ENCODE measurements around the gene CCDC32.
A peak's percentile ranks its signal among the peaks of the same experiment; 100 is the strongest.
"Not testable (repeated sequence)": the region's sequence is repeated elsewhere in the genome, so short reads cannot be mapped to it uniquely, and the experiment has no call there.

Gene CCDC32, protein sequence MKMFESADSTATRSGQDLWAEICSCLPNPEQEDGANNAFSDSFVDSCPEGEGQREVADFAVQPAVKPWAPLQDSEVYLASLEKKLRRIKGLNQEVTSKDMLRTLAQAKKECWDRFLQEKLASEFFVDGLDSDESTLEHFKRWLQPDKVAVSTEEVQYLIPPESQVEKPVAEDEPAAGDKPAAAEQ

GRCh38 chr15:40564591-40565332 is at the start of gene CCDC32:
CCDC32 (minus strand) TSS chr15:40565042; CDS start chr15:40563015, 2,027 bp downstream.
- peak; percentile 91 for DNase-seq

DNA sequence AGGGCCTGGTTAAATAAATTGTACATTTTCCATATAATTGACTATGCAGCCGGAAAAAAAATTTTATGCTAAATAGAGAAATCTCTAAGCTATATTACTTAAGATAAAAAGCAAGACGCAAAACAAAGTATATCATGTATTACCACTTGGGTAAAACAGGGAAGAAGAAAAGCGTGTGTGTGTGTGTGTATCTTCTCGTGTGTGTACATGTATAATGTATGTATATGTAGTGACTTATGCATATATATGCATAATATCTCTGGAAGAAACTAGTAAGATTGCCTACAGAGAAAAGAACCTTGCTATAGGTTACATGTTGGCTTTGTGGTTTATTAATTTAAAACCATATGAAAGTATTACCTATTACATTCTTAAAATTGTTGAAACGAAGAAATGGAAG is 48.2 kb upstream of the CCDC32 start:
- DNase-seq, result no peak

DNA sequence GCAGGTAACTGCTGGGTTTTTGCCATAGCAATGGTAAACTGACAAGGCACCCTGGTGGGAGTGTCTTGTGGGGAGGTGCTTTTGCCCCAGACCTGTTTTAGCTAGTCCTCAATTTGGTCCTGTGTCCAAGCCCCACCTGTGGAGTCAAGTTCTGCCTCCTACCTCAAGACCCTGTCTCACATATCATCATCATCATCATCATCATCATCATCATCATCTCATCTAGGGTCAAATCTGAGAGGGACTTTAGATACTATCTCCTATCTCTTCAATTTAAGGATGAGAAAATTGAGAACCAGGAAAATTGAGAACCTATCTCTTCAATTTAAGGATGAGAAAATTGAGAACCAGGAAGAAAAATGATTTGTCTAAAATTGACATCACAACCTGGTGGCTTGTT is 39.1 kb upstream of the CCDC32 start:
- DNase-seq, result no peak

- DNase-seq, result no peak
These were observed 36.1 kb upstream of the CCDC32 start for GRCh38 chr15:40600956-40601355.

- no peak for DNase-seq
These were observed 33.8 kb upstream of the CCDC32 start for GRCh38 chr15:40598672-40599071.

DNA sequence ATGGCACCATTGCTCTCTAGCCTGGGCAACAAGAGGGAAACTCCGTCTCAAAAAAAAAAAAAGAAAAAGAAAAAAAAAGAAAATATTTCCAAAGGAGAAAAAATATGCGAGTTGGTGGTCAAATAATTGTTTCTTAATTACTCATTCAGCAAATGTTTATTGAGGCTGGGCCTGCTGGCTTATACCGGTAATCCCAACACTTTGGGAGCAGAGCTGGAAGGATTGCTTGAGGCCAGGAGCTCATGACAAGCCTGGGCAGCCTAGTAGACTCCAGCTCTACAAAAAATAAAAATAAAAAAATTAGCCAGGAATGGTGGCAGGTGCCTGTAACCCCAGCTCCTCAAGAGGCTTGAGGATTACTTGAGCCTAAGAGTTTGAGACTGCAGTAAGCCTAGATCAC is 33.3 kb upstream of the CCDC32 start:
- DNase-seq, result no peak

DNA sequence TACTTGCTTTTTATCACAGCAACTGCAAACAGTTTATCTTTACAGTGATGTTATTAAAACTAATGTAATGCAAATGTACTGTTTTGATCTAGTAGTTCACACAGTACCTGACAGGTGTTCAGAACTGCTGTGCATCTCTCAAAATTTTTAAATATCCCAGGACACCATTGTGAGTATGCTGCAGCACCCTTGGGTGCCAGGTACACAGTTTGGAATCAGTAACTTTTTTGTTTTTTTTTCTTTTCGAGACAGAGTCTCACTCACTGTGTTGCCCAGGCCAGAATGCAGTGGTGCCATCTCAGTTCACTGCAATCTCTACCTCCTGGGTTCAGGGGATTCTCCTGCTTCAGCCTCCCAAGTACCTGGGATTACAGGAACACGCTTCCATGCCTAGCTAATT is 32.2 kb upstream of the CCDC32 start:
- DNase-seq, result no peak

DNA sequence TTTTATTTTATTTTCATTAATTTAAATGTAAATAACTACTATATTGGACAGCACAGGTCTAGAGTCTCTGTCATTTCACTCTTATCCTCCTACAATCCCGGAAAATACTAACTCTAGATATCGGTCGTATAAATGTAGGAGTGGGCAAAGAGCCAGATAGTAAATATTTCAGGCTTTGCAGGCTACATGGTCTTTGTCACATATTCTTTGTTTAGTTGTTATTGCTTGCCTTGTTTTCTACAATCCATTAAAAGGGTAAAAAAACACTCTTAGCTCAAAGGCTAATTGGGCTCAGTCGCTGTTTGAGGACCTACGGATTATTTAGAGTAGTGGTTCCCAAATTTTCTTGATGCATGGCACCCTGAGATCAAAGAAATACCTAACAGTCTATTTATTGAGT is 30.9 kb upstream of the CCDC32 start:
- DNase-seq, result no peak

DNA sequence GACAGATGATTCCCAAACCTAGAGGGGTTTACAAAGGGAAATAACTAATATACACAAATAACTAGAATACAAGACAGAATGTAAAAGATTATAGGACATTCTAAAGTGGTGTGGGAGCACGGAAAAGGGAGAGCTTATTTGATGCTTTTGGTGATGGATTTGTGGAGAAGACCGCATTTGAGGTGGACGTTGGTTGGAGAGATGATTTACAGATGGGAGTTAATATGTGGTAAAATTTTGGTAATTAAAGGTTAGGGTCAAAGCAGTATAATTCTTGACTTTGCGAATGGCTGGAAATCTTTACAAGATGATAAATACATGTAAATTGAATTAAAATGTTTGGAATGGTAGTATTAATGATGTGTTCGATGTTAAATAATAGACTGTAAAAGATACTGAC is 30.4 kb upstream of the CCDC32 start:
- no peak for DNase-seq

GRCh38 chr15:40594429-40594836 is 29.6 kb upstream of the CCDC32 start:
- no peak for DNase-seq

DNA sequence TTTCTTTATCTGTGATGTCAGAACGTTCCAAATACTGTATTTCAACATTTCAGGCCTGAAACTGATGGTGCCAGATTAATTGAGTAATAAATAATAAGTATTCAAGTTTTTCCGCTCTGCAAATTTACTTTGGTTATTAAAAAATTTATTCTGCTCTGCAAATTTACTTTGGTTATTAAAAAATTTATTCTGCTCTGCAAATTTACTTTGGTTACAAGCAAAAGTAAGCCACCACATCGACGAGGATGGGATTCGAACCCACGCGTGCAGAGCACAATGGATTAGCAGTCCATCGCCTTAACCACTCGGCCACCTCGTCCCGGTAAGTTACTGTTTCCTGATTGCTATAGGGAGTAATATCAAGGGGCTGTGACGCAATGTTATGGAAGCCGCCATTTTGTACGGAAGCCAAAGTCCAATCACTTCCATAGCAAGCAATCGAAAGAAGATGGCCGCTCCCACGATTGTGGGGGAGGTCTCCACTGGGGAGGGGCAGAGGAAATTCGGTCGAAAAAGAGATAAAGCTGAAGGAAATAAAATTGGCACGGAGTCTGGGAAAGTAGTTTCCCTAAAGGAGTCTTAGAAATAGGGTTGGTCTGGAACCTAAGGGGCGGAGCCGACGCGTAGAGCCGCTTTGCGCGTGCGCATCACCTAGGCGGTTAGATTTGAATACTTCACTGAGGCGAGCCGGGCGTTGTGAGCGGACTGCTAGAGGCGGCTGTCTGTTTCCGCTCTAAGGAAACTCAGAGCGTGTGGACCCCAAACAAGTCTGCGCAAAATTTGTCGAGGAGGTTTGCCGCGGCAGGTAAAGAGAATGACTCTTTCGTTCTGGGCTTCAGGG is 29.0 kb upstream of the CCDC32 start, which contains the start of gene KNL1:
TSS of gene KNL1 (plus strand) at position 662 of the 841 bp plus-strand sequence. CDS start 8,683 bp downstream, outside the sequence.
- peak; percentile 100 for DNase-seq

DNA sequence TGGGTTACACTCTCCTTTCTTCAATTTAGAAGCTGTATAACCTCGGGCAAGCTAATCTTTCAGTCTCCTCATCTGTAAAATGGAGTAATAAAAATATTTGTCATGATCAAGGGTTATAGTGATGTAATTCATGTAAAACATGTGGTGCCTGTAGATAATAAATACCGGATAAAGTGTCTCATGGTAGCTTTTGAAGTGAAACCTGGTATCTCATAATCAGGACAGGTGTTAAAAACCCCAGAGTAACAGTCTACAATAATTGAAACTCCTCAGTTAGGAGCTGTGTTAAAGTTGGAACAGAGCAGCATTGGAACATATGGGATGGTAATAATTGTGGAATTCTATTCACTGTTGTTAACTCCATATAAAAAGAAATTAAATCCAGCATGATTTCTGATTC is 28.3 kb upstream of the CCDC32 start:
- no peak for DNase-seq

DNA sequence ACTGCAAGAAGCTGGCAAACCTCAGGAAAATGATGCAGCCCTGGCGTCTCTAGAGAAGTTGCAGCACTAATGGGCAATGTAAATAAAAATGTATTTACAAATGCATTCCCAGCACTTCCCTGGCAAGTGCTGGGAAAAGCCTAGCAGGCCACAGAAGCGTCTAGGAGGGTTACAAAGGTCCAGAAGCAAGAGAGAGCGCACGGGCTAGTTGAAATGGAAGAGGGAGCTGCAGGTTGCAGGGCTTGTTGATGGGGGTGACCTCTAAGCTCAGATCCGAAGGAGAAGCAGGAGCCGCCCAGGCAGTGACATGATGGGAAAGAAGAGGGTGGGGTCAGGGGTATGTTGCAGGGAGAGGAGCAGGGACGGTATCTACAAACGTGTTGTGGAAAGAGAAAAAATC is 26.5 kb upstream of the CCDC32 start:
- no peak for DNase-seq

- DNase-seq, result no peak
These were observed 25.8 kb upstream of the CCDC32 start for GRCh38 chr15:40590667-40591050.

- DNase-seq, result no peak
These were observed 19.3 kb upstream of the CCDC32 start for GRCh38 chr15:40584191-40584590.

DNA sequence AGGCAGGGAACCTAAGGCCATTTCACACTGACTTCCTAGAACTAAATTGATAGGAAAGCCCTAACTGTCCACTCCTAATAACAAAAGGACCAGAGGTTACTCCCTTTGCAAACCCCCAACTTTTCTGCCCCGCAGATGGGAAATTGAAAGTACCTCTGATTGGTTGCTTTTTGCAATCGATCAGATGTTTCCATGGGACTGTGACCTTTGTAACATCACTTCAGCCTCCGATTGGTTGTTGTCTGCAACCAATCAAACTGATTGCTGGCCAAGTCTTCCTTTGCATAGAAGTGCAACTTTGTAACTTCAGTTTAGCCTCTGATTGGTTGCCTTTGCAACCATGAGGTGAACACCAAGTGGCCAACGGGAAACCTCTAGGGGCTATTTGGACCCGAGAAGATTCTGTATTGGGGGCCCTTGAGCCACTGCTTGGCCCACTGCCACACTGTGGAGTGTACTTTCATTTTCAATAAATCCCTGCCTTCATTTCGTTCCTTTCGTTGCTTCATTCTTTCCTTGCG is 17.9 kb upstream of the CCDC32 start:
- no peak for DNase-seq

GRCh38 chr15:40581796-40582195 is 17.0 kb upstream of the CCDC32 start:
- not testable (repeated sequence) for DNase-seq

- no peak for DNase-seq
These were observed 14.1 kb upstream of the CCDC32 start for GRCh38 chr15:40578892-40579291.

DNA sequence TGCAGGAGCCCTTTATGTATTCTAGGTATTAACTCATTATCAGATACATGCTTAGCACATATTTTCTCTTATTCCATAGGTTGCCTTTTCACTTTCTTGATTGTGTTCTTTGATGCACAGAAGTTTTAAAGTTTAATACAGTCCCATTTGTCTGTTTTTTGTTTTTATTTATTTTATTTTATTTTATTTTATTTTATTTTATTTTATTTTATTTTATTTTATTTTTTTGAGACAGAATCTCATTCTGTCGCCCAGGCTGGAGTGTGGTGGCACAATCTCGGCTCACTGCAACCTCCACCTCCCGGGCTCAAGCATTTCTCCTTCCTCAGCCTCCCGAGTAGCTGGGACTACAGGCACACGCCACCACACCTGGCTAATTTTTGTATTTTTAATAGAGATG is 12.1 kb upstream of the CCDC32 start:
- DNase-seq, result not testable (repeated sequence)

- DNase-seq, result no peak
These were observed 10.3 kb upstream of the CCDC32 start for GRCh38 chr15:40575113-40575512.

DNA sequence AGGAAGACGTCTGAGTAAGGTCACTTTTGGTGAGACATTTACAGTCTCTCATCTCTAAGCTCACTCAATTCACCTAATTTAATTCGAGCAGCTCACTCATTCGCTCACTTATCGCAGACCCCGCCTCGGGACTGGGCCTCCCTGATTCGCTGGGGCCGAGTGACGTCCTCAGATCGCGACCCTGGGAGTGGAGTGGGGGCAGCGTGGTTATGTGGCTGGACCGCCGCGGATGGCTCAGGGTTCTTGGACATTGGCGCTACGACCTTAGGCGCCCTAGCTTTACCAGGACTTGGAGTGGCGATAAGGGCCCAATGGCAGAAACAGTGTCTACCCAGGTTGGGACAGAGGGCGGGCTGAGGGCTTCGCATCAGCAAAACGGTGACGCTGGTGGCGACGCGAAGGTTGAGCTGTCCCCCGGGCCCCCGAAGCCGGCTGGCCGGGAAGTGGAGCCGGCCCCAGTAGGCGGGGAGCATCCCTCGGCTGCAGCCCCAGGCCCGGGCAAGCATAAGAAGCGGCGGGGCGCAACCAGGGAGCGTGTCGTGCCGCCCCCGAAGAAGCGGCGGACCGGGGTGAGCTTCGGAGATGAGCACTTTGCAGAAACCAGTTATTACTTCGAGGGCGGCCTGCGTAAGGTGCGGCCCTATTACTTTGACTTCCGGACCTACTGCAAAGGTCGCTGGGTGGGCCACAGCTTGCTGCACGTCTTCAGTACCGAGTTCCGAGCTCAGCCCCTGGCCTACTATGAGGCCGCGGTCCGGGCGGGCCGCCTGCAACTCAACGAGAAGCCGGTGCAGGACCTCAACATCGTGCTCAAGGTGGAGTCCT is 4.5 kb upstream of the CCDC32 start, which contains the start of gene RPUSD2:
TSS of gene RPUSD2 (plus strand) at position 171 of the 825 bp plus-strand sequence. CDS start at position 210, 39 bp downstream.
- peak; percentile 92 for DNase-seq

GRCh38 chr15:40567111-40567510 is 2.3 kb upstream of the CCDC32 start:
- no peak for DNase-seq

Measured in KG1 (cell line).